ENCODE measurements around the gene PPIL3.

Gene PPIL3

DNA sequence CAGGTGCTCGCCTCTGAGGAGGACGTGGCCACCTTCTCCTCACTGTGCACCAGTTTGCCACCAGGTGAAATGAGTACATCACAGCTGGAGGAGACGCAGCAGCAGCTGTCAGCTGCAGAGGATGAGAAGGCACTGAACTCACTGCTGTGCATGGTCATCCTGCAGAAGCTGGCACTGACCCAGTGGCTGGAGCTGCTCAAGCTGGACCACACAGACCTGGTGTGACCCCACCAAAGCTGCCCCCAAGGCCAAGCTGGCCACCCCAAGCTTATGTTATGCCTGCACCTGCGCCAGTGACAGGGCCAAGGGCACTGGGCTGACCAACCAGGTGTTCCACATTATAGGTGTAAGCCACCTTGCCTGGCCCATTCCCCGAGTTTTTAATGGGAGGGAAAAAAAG is 43.7 kb downstream of the PPIL3 start:
- H3K27me3 Mint-ChIP-seq (ENCODE audit: low read depth), result no peaks in the 10 kb centered on the region
- H3K27ac Mint-ChIP-seq, result no peak overlapping the region

DNA sequence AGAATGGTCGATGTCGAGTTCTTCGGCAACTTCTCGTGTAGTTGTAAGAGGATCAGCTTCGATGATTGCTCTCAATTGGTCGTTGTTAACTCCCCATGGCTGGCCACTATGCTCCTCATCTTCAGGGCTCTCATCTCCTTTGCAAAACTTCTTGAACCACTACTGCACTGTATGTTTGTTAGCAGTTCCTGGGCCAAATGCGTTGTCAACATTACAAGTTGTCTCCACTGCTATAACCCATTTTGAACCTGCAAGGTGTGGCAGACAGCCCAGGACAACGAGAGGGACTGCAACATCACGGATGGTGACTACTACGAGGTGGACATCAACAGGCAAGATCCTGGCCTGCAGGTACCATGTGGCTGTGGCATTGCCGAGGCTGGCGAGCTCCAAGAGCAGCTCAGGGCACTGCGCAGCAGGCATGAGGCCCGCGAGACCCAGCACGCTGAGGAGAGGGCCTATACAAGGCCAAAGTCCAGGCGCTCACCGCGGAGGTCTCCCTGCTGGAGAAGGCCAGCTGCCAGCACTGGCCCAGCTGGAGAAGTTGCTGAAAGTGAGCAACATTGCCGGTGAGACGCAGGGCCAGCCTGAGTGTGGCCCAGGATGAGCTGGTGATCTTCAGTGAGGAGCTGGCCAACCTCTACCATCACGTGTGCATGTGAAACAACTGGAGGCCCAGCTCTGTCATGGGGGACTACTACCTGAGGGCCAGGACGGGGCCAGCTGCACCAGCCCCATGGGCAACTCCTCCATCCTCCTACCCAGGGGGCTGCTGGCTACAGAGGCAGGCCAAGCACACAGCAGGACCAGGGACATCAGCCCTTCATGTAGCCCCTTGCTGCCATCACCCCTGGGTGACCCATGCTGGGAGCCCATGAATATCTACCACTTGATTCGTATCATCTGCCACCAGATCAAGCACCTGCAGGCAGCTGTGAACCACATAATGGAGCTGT is 44.6 kb downstream of the PPIL3 start:
- Mint-ChIP-seq H3K4me1 (no peaks in the 10 kb centered on the region), H3K27ac (no peak overlapping the region), H3K9me3 (no peaks in the 10 kb centered on the region)

More for the DNA sequence above, 43.7 kb downstream of the PPIL3 start:
- no peak overlapping the region for H3K4me3 Mint-ChIP-seq
- TF ChIP-seq, protein P1, sequence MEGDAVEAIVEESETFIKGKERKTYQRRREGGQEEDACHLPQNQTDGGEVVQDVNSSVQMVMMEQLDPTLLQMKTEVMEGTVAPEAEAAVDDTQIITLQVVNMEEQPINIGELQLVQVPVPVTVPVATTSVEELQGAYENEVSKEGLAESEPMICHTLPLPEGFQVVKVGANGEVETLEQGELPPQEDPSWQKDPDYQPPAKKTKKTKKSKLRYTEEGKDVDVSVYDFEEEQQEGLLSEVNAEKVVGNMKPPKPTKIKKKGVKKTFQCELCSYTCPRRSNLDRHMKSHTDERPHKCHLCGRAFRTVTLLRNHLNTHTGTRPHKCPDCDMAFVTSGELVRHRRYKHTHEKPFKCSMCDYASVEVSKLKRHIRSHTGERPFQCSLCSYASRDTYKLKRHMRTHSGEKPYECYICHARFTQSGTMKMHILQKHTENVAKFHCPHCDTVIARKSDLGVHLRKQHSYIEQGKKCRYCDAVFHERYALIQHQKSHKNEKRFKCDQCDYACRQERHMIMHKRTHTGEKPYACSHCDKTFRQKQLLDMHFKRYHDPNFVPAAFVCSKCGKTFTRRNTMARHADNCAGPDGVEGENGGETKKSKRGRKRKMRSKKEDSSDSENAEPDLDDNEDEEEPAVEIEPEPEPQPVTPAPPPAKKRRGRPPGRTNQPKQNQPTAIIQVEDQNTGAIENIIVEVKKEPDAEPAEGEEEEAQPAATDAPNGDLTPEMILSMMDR (IDR thresholded peaks at IDR 0.05; ENCODE audit: unreplicated experiment in 3 of 3), result no peak
- H3K9me3 Mint-ChIP-seq, result no peaks in the 10 kb centered on the region
- H3K4me1 Mint-ChIP-seq, result no peaks in the 10 kb centered on the region
- H3K36me3 Mint-ChIP-seq (ENCODE audit: low read depth), result peaks cover under 1% of the 10 kb centered on the region

DNA sequence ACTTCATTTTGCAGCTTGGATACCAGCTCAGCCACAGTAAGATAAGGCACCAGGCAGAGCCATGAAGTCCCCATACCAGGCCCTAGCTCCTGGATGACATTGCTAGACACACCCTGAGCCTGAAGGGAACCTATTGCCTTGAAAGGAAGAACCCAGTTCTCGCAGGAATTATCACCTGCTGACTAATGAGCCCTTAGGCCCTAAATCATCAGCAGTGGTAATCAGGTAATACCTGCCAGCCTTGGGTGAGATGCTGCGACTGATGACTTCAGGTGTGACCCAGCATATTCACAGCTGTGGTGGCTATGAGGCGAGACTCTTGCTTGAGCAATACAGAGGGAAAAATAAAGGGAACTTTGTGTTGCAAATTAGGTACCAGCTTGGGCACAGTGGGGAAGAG is 49.4 kb downstream of the PPIL3 start:
- peaks cover 10% of the 10 kb centered on the region for H3K9me3 Mint-ChIP-seq
- TF ChIP-seq, protein P1 (IDR thresholded peaks at IDR 0.05; ENCODE audit: unreplicated experiment in 3 of 3), result no peak

More for the DNA sequence above, 44.6 kb downstream of the PPIL3 start:
- Mint-ChIP-seq H3K27me3 (ENCODE audit: low read depth) (no peaks in the 10 kb centered on the region), H3K4me3 (no peak overlapping the region), H3K36me3 (ENCODE audit: low read depth) (no peaks in the 10 kb centered on the region)
- TF ChIP-seq, protein P1 (IDR thresholded peaks at IDR 0.05; ENCODE audit: unreplicated experiment in 3 of 3), result no peak

GRCh38 chr2:200834701-200835100 is 54.2 kb downstream of the PPIL3 start:
- Mint-ChIP-seq H3K27ac (no peak overlapping the region), H3K36me3 (ENCODE audit: low read depth) (no peaks in the 10 kb centered on the region), H3K4me3 (no peak overlapping the region), H3K4me1 (peaks cover 5% of the 10 kb centered on the region), H3K27me3 (ENCODE audit: low read depth) (no peaks in the 10 kb centered on the region), H3K9me3 (peaks cover 10% of the 10 kb centered on the region)
- TF ChIP-seq, protein P1 (IDR thresholded peaks at IDR 0.05; ENCODE audit: unreplicated experiment in 3 of 3), result no peak

More for the DNA sequence above, 49.4 kb downstream of the PPIL3 start:
- H3K4me3 Mint-ChIP-seq, result no peak overlapping the region
- H3K36me3 Mint-ChIP-seq (ENCODE audit: low read depth), result no peaks in the 10 kb centered on the region
- no peaks in the 10 kb centered on the region for H3K4me1 Mint-ChIP-seq
- no peak overlapping the region for H3K27ac Mint-ChIP-seq
- H3K27me3 Mint-ChIP-seq (ENCODE audit: low read depth), result no peaks in the 10 kb centered on the region

DNA sequence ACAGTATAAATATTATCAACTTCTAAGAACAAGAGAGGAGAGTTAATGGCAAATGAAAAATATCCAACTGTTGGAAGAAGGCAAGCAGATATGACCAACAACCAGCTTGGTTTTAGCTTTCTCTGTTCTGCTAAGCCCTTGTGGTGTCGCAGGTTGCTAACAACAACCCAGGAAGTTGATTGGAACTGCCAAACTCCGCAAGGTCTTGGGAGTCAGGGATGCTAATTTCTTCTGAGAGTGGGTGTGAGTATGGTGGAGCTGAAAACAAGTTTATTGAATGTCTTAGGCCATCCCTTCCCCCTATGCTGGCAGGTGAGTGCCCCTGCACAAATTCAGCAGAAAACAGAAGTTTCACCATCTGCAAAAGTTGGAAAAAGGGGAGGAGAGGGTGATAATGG is 59.6 kb downstream of the PPIL3 start:
- Mint-ChIP-seq H3K27ac (no peak overlapping the region), H3K36me3 (ENCODE audit: low read depth) (peaks cover 4% of the 10 kb centered on the region), H3K4me3 (no peak overlapping the region), H3K4me1 (peaks cover 5% of the 10 kb centered on the region), H3K9me3 (no peaks in the 10 kb centered on the region), H3K27me3 (ENCODE audit: low read depth) (no peaks in the 10 kb centered on the region)
- TF ChIP-seq, protein P1 (IDR thresholded peaks at IDR 0.05; ENCODE audit: unreplicated experiment in 3 of 3), result no peak

Data from nephron (organoid).